Endothelial cell of umbilical vein (primary cell): Measurements from ENCODE around the gene ISG15. TPM values are rescaled to one million over a fixed set of nuclear protein-coding genes. Genes with fewer than 3 reads are reported as not detected.

ENCODE experiments used
- BruUV-seq: library from RNA; stranded (reverse); fragments of 400-500 nt; replicated peaks from 2 replicates; lab custom pipeline; 2021; lab: Mats Ljungman, UMichigan
- CTCF ChIA-PET: fragments of 300-600, 350-600 bp; sonication (Branson Sonifier 250); formaldehyde crosslinking; loops from one replicate; lab custom pipeline; 2021; ENCODE audit warnings: antibody characterized with exemption, inconsistent platforms; lab: Charles Lee
- POLR2A ChIA-PET: fragments of 300-600, 350-600 bp; sonication (Branson Sonifier 250); formaldehyde crosslinking; loops from one replicate; lab custom pipeline; 2021; ENCODE audit warnings: antibody characterized with exemption, inconsistent platforms; lab: Charles Lee
- DNase-seq: peaks from one replicate; pipeline ENCODE4 v3.0.0-alpha.2; 2011; ENCODE audit warnings: low read depth, low spot score
- FAIRE-seq: peaks from 2 replicates; lab custom pipeline; 2011; peaks lifted over from hg19 to GRCh38; lab: Jason Lieb, UNC
- H2AFZ ChIP-seq: 2 replicates; pipeline ENCODE4 v1.6.0; 2012; ENCODE audit warnings: low read depth, low read length, control low read depth, inconsistent platforms
- H3K27ac ChIP-seq: 2 replicates; pipeline ENCODE4 v1.5.1; 2011; ENCODE audit warnings: low read depth, mild to moderate bottlenecking, control low read depth, low read length, moderate library complexity; ENCODE audit not compliant: insufficient read depth
- H3K27me3 ChIP-seq, 2 experiments: 2 replicates each; pipeline versions ENCODE4 v1.6.0 to v1.6.1; 2011; ENCODE audit warnings: low read length in 2 of 2, mixed read lengths in 1 of 2; ENCODE audit not compliant: control insufficient read depth in 2 of 2, insufficient read depth in 2 of 2
- H3K36me3 ChIP-seq, 2 experiments: 2 replicates in 1 of 2; 3 replicates in 1 of 2; pipeline ENCODE4 v1.5.1; 2011; ENCODE audit warnings: low read length in 2 of 2, mild to moderate bottlenecking in 1 of 2, moderate library complexity in 1 of 2; ENCODE audit not compliant: control insufficient read depth in 2 of 2, insufficient read depth in 2 of 2; ENCODE audit errors: extremely low read depth in 1 of 2
- H3K4me1 ChIP-seq: 3 replicates; pipeline ENCODE4 v1.5.1; 2011; ENCODE audit warnings: mild to moderate bottlenecking, low read length; ENCODE audit not compliant: control insufficient read depth, insufficient read depth; ENCODE audit errors: extremely low read depth
- H3K4me2 ChIP-seq: 2 replicates; pipeline ENCODE4 v1.6.1; 2011; ENCODE audit warnings: low read length, control low read depth, mixed read lengths; ENCODE audit not compliant: insufficient read depth
- H3K4me3 ChIP-seq, 3 experiments: fragments of 200-600 bp in 1 of 3; sonication (generic), shearing (Covaris generic) in 1 of 3; replicated peaks in 1 of 3; 2 replicates each; pipeline ENCODE4 v1.5.1; 2011 to 2016; ENCODE audit warnings: control low read depth in 3 of 3, low read length in 3 of 3, mild to moderate bottlenecking in 2 of 3, inconsistent platforms in 1 of 3, low read depth in 1 of 3, moderate library complexity in 1 of 3; ENCODE audit not compliant: insufficient read depth in 1 of 3
- H3K79me2 ChIP-seq: 2 replicates; pipeline ENCODE4 v1.6.0; 2012; ENCODE audit warnings: low read length, inconsistent platforms; ENCODE audit not compliant: control insufficient read depth, insufficient read depth
- H3K9ac ChIP-seq: replicated peaks from 2 replicates; pipeline ENCODE3; 2011; ENCODE audit warnings: low read length, control low read depth; ENCODE audit not compliant: insufficient read depth; ENCODE audit errors: extremely low read depth
- H3K9me1 ChIP-seq: replicated peaks from 3 replicates; pipeline ENCODE4 v1.6.0; 2011; ENCODE audit warnings: mild to moderate bottlenecking, low read length; ENCODE audit not compliant: control insufficient read depth, insufficient read depth; ENCODE audit errors: extremely low read depth
- H3K9me3 ChIP-seq: replicated peaks from 2 replicates; pipeline ENCODE4 v1.5.1; 2012; ENCODE audit warnings: low read length, inconsistent platforms; ENCODE audit not compliant: control insufficient read depth, insufficient read depth
- H4K20me1 ChIP-seq: replicated peaks from 2 replicates; pipeline ENCODE3; 2011; ENCODE audit warnings: mild to moderate bottlenecking, low read length; ENCODE audit not compliant: control insufficient read depth, insufficient read depth; ENCODE audit errors: extremely low read depth
- EZH2 ChIP-seq: IDR thresholded peaks from 2 replicates; pipeline ENCODE4 v1.6.1; 2012; ENCODE audit warnings: borderline replicate concordance, low read depth, mild to moderate bottlenecking, moderate library complexity, low read length, inconsistent platforms; ENCODE audit not compliant: severe bottlenecking
- FOS ChIP-seq: IDR thresholded peaks from 2 replicates; pipeline ENCODE4 v1.6.1; 2011; ENCODE audit warnings: mild to moderate bottlenecking, low read length, moderate library complexity, borderline replicate concordance; ENCODE audit not compliant: insufficient read depth
- GATA2 ChIP-seq: IDR thresholded peaks from 2 replicates; pipeline ENCODE4 v1.7.0; 2011; ENCODE audit warnings: low read depth, mild to moderate bottlenecking, moderate library complexity, mixed read lengths, low read length; ENCODE audit not compliant: insufficient read length, insufficient read depth
- JUN ChIP-seq: IDR thresholded peaks from 2 replicates; pipeline ENCODE4 v1.6.1; 2011; ENCODE audit warnings: borderline replicate concordance, low read depth; ENCODE audit not compliant: insufficient read length, insufficient read depth
- MYC ChIP-seq: IDR thresholded peaks from one replicate; pipeline ENCODE4 v1.6.1; 2011; ENCODE audit warnings: mild to moderate bottlenecking, low read depth, low read length
- POLR2A ChIP-seq: IDR thresholded peaks from 2 replicates; pipeline ENCODE4 v1.6.1; 2012; ENCODE audit warnings: low read depth, mild to moderate bottlenecking, control low read depth, low read length
- POLR2AphosphoS5 ChIP-seq: IDR thresholded peaks from 2 replicates; pipeline ENCODE4 v1.6.1; 2012; ENCODE audit warnings: low read depth, mild to moderate bottlenecking, control low read depth, low read length, moderate library complexity; ENCODE audit not compliant: insufficient read depth
- dilution Hi-C: fragments of 300-500 bp; cut with MboI; formaldehyde crosslinking; loops from one replicate; pipeline ENCODE4 v1.15.0; 2019; ENCODE audit warnings: low sequenced_read_pairs; ENCODE audit not compliant: extremely low pct_ligation_motif_present
- intact Hi-C: fragments of 100-400 bp; cut with micrococcal nuclease; formaldehyde crosslinking; loops from one replicate; pipeline ENCODE4 v1.10.0; 2022
- polyA plus RNA-seq, 4 experiments: library from polyadenylated mRNA; depleted of rRNA in 3 of 4; stranded (reverse) in 3 of 4; unstranded in 1 of 4; fragments of >200 nt; gene quantifications; 2 replicates each; pipeline versions ENCODE4 v1.2.1 to v1.2.3, GENCODE V29; 2011 to 2012; ENCODE audit warnings: missing spikeins in 1 of 4
- total RNA-seq: library from RNA; stranded (reverse); gene quantifications from 2 replicates; pipeline ENCODE4 v1.2.3, GENCODE V29; 2021
- TF ChIP-seq, protein P1 (sequence below): IDR thresholded peaks from 2 replicates; pipeline ENCODE4 v1.6.1; 2011; ENCODE audit not compliant: insufficient read depth, insufficient read length
- TF ChIP-seq, protein P2 (sequence below), 2 donors: IDR thresholded peaks; 1 replicate in 1 of 2; 2 replicates in 1 of 2; pipeline ENCODE4 v1.5.1; 2011; ENCODE audit warnings: low read length in 2 of 2, mild to moderate bottlenecking in 2 of 2, moderate library complexity in 2 of 2, control low read depth in 1 of 2, inconsistent platforms in 1 of 2, low read depth in 1 of 2; ENCODE audit not compliant: insufficient read depth in 1 of 2; ENCODE audit errors: extremely low read depth in 1 of 2

ISG15 gene
- total and polyA plus RNA-seq, 2 donors (not counting 3 experiments of a cell fraction or from before 2014, with no cell fraction given) = 44.6 to 154 TPM

DNA sequence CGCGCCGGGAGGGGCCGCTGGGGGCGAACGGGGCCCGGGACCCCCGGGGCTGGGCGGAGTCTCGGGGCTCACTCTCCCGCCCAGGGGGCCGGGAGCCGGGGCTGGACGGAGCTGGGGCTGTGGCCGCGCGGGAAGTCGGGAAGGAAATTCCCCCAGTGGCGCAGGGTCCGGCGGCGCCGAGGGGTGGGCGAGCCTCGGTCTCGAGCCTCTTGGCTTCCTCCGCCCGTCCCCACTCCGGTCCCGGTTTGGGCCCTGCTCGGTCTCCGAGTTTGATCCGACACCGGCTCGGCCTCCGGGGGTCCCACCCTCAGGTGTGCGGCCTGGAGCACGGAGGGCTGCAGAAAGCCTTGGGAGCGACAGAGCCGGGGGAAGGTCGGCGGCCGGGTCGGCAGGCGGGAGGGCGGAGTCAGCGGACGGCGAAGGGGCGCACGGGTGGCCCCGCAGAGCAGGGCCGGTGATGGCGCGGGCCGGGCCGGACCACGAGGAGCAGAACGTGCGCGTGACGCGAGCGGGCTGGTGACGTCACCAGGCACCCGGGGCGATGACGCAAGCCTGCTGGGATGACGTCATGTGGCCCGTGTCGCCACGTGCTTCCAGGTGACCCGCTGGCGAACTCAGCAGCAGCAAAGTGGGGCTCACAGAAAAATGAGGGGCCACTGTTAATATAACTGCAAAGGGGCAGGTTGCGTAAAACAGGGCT is 12.8 kb upstream of the ISG15 start:
- BruUV-seq = TSS peak; percentile 17
- Histone ChIP-seq H4K20me1 (no peaks in the 10 kb centered on the region), H3K4me1 (peaks cover 19% of the 10 kb centered on the region), H3K27ac (peak overlapping the region; percentile 80), H3K4me3 (peak overlapping the region; percentile 25 to 51 (median 47)), H3K9ac (peak overlapping the region; percentile 91), H3K79me2 (no peaks in the 10 kb centered on the region), H3K9me1 (no peaks in the 10 kb centered on the region), H2AFZ (peak overlapping the region; percentile 43), H3K4me2 (peak overlapping the region; percentile 44), H3K9me3 (no peaks in the 10 kb centered on the region), H3K27me3 (peaks cover 0 to 19% of the 10 kb centered on the region in 2 experiments), H3K36me3 (no peaks in the 10 kb centered on the region)
- POLR2A ChIA-PET = no interaction called here
- FAIRE-seq (peak; percentile 75), DNase-seq (peak; percentile 83)
- no peak for TF ChIP-seq POLR2A
- TF ChIP-seq MYC = peak; percentile 96
- no peak for TF ChIP-seq GATA2
- TF ChIP-seq, protein P1, sequence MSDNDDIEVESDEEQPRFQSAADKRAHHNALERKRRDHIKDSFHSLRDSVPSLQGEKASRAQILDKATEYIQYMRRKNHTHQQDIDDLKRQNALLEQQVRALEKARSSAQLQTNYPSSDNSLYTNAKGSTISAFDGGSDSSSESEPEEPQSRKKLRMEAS = peak; percentile 96
- TF ChIP-seq, protein P2, sequence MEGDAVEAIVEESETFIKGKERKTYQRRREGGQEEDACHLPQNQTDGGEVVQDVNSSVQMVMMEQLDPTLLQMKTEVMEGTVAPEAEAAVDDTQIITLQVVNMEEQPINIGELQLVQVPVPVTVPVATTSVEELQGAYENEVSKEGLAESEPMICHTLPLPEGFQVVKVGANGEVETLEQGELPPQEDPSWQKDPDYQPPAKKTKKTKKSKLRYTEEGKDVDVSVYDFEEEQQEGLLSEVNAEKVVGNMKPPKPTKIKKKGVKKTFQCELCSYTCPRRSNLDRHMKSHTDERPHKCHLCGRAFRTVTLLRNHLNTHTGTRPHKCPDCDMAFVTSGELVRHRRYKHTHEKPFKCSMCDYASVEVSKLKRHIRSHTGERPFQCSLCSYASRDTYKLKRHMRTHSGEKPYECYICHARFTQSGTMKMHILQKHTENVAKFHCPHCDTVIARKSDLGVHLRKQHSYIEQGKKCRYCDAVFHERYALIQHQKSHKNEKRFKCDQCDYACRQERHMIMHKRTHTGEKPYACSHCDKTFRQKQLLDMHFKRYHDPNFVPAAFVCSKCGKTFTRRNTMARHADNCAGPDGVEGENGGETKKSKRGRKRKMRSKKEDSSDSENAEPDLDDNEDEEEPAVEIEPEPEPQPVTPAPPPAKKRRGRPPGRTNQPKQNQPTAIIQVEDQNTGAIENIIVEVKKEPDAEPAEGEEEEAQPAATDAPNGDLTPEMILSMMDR (IDR thresholded peaks at IDR 0.05; ENCODE audit: extremely low read depth in 1 of 2, insufficient read depth in 1 of 2, low read depth in 1 of 2, low read length in 2 of 2) = no peak
- TF ChIP-seq JUN = peak; percentile 97
- no peak for TF ChIP-seq EZH2
- TF ChIP-seq POLR2AphosphoS5 = no peak
- peak; percentile 37 for TF ChIP-seq FOS
- CTCF ChIA-PET = interaction anchor here (2.1 to 5.7 kb wide), 3 partner anchors 14 to 18 kb away, joined by 22 to 41 read pairs (median 27); partner anchors contain the start of genes AGRN, ISG15 and PERM1
- intact Hi-C loops = loop anchor here (1.0 to 2.0 kb wide), 2 partner anchors 14 to 64 kb away; no protein-coding TSS in a partner anchor
- dilution Hi-C loops = no loop called here
